Stimulated activated CD8-positive, alpha-beta memory T cell treated with anti-CD3 and anti-CD28 coated beads, Interleukin-4, amount 100 ng/mL, for 24 hours (primary cell): ENCODE measurements around the gene RENBP.

Source experiments
- DNase-seq: peaks from one replicate; pipeline ENCODE4 v3.0.0-alpha.2; 2020; ENCODE audit warnings: low read depth

The RENBP gene

DNA sequence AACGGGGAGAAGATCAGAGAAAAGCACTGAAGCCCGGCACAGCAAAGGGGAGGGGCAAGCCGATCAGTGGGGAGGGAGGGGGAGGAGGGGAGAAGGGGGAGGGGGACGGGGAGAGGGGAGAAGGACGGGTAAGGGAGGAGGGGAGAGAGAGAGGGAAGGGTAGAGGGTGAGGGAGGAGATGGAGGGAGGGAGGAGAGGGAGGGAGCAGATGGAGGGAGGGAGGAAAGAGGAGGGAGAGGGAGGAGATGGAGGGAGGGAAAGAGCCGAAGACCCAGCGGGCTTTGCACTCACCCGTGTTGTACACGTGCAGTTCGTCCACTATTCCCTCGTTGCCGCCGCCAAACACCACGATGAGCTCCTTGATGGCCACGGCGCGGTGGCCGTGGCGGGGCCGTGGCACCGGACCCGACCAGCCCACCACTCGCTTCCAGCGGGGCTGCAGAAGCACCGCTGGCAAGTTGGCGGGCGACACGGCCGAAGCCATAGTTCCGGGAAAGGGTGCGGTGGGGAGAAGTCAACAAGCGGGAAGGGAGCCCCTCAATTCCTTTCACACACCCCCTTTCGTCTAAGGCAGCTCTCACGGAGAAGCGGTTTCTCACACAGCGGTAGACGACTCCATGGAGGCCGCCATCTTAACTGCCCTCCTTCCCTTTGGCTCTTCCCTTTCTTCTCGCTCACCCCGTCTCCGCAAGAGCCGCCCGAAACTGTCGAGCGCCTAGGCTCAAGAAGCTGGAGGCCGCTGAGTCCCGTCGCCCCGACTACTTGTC lies 26.1 kb upstream of the RENBP start:
- no peak for DNase-seq

DNA sequence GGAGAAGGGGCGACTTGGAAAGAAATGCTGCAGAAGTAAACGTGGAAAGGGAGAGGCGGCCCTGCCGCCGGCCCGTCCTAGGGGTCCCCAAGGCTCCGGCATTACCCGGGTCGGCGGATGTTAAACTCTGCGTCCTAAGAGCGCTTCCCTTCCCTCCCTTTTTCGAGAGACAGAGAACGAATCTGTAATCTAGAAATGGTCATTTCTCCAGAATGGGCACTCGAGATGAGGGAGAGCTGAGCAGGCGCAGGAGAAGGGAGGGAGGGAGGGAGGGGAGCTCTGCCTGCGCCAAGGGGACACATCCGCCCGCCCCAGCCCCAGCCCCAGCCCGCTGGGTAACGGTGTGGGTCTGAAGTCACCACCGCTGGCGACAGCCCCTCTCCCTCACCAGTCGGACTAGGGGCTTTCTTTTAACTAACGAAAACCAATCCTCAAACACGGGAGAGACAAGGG lies 25.5 kb upstream of the RENBP start:
- no peak for DNase-seq

DNA sequence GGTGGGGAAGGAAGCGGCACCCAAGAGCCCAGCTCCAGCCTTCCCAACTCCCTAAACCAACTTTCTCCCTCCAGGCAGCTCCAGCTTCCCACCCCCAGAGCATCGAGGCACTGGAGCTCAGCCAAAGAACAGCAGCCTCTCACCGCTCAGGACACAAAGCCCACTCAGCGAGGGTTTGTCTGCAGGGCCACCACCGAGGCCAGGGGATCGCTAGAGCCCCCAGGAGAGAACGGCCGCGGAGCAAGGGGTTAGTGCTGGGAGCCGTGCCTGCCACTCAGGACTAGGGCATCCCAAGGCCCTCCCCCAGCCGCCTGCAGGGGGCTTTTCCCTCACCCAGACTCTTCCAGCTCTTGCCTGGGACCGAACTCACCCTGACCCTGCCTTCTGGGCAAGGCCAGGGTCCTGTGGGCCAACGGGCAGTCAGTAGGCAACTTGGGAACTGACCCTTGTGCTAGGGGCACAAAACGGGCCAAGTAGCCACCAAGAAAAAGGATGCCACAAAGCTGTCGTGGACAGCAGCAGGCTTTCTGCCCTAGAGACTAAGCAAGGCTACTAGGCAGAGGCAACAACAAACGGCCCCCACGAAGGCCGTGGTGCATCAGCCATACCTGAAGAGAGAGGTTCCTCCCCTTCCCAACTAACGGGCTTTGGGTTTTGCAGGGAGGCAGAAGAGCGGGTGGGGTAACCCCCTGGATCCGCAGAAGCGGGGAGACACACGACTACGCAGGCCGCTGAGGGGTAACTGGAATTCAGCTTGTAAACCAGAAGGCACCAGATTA lies 24.9 kb upstream of the RENBP start:
- no peak for DNase-seq

DNA sequence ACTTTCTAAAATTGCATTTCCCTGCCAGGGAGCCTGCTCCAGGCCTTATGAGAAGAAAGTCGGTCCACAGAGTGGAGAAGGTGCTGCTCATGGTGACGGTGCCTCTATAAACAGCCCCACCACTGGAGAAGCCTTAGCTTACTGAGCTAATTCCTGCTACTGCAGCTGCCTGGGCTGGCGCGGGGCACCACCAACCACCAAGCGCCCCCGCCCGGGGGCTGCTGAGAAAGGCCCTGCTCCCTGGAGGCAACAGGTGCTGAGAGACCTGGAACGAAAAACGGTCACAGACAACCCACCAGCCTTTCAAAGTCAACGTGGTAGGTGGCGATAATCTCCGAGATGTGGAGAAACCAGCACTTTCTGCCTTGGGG lies 24.3 kb upstream of the RENBP start:
- no peak for DNase-seq

DNA sequence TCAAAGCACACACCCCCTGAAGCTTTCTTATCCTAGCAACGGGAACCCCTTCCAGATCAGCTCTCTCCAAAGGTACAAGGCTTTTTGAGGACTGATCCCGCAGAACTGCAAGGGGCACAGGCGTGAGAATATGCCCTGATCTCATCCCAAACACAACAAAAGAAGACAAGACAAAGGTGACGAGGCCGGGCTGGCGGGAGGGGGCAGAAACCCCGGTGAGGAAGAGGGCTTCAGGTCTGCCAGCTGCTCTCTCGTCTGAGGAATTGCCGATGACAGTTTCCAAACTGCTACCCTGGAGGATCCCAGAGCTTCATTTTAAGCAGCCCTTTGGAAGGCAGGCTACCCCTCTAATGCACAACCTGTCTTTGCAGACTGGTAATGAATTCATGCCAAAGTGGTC lies 23.8 kb upstream of the RENBP start:
- no peak for DNase-seq

DNA sequence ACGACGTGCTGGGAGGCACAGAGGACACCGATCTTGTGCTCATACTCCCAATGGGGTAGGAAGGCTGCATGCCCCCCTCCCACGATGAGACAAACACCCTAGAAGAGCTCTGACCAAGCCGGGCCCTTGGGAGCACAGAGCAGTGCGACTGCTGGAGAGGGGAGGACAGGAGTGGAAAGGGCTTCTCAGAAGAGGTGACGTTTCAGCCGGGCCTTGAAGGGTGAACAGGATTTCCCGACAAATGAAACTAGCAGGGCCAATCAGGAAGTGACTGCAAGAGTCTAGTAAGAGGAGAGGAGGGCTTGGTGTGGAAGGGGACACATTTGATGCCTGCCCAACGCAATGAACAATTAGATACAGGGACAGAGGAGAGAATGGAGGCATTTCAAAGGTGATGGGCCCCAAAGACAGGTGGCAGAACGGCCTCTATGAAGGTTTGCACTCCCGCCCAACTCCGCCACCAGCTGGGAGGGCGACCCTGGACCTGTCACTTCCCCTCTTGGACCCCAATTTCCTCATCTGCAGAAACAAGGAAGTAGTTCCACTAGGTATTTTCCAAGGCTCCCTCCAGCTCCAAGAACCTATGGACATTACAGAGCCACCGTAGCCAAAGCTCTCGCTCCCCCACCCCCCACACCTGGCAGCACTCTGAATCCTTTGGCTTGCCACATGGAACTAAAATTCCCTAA lies 23.2 kb upstream of the RENBP start:
- DNase-seq, result no peak

DNA sequence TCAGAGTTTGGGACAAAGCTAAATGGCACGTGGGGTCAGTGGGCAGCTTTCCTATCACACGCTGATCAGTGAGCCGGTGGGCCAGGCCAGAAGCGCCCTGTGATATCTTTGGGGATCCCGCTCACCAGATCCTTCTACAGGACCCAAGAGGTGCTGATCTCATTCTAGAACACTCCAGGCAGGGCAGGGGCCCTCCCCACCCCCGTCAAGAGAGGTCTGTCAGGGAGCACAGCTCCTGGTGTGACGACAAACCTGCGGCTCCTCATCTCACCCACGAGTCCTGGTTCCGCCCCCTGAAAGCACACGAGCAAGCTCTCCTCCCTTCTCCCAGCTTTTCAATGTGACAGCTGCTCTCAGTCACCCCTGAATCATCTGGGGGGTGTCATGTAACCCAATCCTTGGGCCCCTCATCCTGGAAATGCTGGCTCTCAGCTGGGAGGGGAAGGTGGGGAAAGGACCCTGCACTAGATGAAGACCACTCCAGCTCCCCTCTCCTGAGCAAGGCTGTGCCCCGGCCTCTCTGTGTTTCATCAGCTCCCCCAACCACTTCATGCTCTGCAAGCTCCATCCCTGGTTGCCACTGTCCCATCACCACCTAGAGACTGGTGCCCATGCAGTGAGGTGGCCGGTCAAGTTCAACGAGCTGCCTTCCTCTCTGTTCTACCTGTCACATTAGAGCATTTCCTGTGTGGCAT lies 22.5 kb upstream of the RENBP start:
- DNase-seq, result no peak

DNA sequence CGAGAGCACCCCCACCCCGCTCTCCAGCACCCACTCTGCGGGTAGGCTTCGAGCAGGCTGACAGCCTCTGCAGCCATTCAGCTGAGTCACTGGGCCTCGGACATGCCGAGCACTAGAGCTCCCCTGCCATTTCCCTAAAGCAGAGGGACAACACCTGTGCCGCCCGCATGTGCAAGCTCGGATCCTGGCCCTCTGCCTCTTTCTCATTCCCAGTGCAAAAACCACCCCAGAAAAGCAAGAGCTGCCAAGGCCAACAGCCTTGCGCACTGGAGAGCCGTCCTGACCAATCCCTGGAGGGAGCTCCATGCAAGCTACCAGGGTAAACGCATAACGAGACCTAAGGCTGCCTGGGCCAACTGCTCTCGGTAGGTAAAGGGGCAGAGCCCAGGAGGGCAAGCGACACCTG lies 21.8 kb upstream of the RENBP start:
- no peak for DNase-seq

DNA sequence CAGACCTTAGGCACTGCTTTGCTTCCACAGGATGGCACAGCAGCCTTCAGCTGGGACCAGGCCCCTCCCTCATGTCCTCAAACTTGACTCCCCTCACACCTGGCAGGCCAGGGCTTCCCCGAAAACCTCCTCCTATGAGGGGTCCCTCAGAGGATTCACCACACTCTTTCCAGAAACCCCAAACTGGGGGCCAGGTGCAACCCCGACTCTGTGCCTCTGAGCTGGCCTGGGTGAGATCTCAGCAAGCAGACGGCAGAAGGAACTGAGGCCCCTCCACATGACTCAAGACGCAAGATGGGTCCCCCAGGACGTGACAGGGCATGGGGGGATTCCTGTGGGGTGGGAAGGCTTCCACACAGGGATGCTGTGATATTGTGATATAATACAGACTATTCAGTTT lies 21.0 kb upstream of the RENBP start:
- no peak for DNase-seq

DNA sequence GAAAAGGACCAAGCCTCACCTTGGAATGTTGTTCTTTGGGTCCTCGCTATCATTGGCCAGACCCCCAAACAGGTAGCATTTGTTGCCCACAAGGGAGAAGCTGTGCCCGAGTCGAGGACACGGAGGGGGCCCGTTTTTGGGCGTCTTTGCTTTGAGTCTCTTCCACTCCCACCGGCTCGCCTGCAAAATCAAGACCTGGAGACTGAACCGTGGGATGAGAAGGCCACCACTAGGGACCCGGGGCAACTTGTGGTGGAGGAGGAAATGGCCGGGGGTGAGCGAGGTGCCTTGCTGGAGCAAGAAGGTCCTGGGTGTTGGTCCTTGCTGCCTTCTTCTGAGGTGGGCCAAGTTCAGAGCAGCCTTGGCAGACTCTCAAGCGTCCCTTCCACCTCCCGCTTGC lies 19.7 kb upstream of the RENBP start:
- DNase-seq, result no peak

DNA sequence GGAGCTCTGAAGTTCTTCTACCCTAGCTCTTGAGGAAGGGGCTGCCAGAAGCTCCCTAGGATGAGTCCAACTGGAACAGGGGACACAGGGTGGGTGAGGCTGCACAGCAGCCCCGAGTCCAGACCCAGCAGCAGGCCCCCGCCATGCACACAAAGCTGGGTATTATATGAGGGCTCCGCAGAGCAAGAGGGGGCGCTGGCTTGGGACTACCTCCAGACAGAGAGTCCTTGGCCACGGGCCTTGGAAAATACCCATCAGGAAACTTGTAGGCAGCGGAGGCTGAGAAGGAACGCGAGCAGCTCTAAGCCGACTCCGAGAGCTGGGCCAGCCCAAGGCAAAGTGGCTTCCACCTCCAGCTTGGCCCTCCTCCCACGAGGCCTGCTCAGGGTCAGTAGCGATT lies 19.1 kb upstream of the RENBP start:
- no peak for DNase-seq

DNA sequence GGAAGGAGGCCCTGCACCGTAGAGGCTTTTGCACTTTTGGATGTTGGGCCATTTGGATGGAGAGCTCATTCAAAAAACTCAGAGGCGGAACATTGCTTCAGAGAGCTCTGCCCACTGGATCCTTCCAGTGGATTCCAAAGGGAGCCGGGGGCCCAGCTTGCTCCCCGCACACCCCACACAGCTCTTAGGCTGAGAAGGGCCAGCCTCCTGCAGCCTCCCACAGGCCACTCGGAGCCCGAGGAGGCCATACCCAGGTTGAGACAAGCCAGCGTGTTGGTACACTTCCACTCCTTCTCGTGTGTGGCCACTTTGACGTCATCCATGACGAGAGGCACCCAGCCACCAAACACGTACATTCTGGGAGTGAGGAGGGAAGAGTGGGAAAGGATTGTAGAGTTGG lies 16.8 kb upstream of the RENBP start:
- no peak for DNase-seq

DNA sequence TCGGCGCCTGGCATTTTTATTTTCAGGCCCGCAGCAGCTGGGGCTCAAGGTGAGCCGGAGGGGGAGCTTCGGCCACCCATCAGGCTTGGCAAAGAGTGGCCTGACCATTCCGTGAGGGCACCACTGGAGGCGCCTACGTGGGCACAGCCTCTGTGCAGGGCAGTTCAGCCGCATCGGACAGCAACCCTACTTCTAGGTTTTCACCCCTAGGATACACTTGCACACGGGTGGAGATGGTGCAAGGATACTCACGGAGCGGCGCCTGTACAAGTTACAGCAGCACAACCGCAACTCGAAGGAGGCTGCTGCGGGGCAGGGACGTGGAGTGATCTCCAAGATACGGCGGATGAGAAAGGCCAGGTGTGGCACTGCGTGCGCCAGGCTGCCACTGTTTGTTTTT lies 16.3 kb upstream of the RENBP start:
- DNase-seq, result no peak

DNA sequence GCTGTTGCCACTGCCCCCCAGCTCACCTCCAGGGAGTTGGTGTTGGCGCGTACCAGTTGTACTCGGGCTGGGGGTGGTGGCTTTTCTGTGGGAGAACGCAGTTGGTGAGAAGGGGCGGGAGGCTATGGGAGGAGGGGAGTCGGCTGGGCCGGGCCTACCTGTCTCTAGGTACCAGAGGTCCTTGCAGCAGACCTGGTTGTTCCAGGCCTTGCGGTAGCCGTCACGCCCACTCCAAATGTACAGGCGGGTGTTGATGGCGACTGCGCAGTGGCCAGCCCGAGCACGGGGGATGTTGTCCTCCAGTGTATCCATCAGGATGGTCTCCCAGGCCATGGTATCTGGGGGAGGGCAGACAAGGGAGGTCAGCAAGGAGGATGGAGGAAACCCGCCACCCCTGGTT lies 15.6 kb upstream of the RENBP start:
- no peak for DNase-seq

DNA sequence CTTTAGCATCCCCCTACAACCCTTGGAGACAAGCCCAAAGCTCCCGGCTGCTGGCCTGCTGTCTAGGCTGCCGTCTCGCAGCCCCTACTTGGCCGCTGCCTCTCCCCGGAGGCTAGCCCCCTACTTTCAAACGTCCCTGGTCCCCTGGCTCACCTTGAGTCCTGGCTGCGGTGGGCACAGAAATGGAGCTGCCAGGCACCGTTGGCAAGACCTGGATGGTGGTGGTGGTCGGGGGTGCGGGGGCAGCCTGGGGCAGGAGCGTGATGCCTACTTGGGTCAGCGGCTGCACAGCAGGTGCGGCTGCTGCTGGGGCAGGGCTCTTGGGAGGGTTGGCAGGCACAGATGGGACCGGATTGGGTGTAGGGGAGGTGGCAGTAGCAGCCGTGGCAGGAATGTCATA lies 15.2 kb upstream of the RENBP start:
- DNase-seq, result no peak

DNA sequence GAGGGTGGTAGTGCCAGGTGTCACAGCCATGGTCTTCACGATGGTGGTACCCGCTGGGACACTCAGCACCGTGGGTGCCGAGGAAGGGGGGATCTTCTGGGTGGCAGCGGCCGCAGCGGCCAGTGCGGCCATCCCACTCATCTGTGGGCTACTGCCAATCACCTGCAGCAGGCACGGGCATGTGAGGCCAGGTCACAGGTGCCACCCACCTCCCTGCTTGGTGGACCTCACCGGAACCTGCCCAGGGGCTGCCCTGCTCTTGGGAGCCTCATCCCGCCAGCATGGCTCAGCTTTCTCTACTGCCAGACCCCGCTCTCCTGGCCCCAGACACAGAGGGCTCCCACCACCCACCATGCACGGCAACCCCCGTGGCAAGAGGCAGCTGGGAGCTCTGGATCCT lies 14.2 kb upstream of the RENBP start:
- DNase-seq, result no peak

DNA sequence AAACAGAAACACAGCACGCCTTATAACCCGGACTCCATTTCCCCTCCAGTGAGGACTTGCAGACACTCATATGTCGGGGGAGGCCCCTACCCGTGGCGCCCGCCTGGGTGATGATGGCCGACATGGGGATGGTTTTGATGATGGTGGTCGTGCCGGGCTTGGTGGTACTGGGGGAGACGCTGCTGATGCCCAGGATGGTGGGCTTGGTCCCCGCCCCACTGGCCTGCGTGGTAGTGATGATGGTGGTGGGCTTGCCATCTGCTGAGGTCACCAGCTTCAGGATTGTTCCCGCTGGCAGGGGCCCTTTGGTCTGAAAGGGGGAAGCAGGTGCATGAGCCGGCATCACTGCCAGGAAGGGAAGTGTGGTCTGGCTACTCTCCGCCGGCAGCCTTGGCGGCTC lies 12.8 kb upstream of the RENBP start:
- DNase-seq, result no peak

DNA sequence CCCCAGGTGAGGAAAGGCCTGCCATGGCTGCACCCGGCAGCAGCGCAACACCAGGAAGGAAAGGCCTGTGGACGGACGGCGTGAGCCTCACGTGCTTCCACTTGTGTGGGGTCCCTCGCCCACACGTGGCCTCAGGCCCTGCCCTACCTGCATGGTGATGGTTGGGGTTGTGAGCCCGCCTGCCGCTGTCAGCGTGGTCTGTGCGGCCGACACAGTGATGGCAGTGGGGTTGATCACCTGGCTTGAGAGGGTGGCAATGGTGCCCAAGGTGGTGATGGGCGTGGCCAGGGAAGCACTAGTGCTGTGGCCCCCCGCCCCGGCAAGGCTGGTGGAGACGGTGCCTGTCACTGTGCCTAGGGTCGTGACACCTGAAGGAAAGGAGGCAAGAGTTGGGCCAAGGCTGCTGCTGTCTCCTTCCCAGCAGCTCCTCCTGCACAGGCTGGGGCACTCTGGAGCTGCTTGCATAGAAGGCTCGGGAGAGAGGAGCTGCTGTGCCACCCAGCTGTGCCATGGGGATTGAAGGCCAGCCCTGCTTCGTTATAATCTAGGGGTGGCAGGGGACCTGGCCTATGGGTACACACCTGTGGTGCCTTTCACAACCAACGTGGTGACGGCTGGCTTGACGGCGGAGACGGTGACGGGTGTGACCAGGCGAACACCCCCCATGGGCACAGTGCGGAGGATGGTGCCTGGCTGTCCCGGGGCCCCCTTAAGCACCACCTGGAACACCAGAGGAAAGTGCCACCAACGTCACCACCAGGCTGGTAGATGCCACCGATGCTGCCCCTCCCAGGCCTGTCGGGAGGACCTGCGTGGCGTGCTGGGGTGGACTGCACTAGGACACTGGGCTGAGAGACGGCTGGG lies 11.8 kb upstream of the RENBP start:
- DNase-seq, result no peak

DNA sequence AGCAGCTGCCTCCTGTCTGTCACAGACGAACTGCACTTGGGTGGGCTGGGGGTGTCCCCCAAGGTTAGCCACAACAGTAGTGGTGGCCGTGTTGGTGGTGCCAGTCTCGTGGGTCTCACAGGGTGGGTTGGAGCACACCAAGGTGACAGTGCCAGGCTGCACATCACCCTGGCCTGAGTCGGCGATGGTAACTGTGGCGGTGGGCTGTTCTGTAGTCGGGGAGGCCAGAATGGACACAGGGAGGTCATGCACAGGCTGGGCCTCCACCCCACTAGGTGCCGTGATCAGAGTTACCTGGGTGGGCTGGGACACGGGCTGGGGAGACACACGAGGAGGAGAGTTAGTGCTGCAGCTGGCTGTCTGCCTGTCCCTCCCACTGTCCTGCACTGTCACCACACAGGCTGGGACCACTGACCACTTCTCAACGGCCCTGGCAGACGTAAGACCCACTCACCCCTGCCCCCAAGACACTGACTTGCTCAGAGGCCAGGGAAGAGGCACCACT lies 10.8 kb upstream of the RENBP start:
- DNase-seq, result no peak

DNA sequence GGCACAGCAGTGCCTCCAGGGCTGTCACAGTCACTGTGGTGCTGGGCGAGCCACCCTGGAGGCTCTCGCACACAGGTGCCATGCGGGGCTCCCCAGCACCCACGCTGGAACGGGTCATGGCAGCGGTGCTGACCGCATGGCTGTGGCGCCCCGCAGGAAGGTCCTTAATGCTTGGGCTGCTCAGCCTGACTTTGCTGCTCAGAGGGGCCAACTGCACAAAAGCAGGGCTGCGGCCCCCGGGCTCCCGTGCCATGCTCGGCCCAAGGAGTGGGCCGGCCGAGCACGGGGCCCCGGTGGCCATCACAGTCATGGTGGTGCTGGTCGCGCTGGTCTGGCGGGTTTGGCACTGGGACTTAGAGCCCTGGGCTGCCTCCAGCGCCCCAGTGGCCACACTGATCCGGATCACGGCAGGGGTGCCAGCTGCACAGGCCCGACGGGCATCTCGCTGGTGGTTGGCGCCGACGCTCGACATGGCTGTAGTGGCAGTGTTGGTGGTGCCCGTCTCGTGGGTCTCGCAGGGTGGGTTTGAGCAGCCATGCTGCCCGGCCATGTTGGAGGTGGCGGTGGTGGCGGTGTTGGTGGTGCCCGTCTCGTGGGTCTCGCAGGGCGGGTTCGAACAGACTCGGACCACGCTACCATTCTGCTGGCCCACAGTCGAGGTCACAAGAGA lies 10.2 kb upstream of the RENBP start:
- no peak for DNase-seq
